IMR-90 (cell line): ENCODE measurements around the gene LGI4. TPM values are rescaled to one million over a fixed set of nuclear protein-coding genes. Genes with fewer than 3 reads are reported as not detected.

Experiments
- ATAC-seq: fragments of 200-7000 bp; cut with Tn5 transposase; 2 replicates; pipeline ENCODE4 v1.9.1; 2020; ENCODE audit warnings: low read depth, mild to moderate bottlenecking, moderate library complexity
- BruUV-seq: library from RNA; stranded (reverse); fragments of 400-500 nt; replicated peaks from 2 replicates; lab custom pipeline; 2021; lab: Mats Ljungman, UMichigan
- CTCF ChIA-PET: fragments of 300-600 bp; formaldehyde crosslinking; extraction: SDS; loops from one replicate; lab custom pipeline; 2021; ENCODE audit warnings: antibody characterized with exemption; lab: Yijun Ruan, JAX
- POLR2A ChIA-PET: fragments of 300-600 bp; sonication (Branson Sonifier 250); formaldehyde crosslinking; loops from one replicate; lab custom pipeline; 2022; ENCODE audit warnings: antibody characterized with exemption; ENCODE audit not compliant: unreplicated experiment; lab: Charles Lee
- DNase-seq: peaks from one replicate; pipeline ENCODE4 v3.0.0; 2013
- H2AFZ ChIP-seq: replicated peaks from 2 replicates; pipeline ENCODE3; 2013; ENCODE audit warnings: low read length, mild to moderate bottlenecking; ENCODE audit not compliant: poor library complexity
- H2AK5ac ChIP-seq: 2 replicates; pipeline ENCODE4 v1.6.1; 2013; ENCODE audit warnings: low read depth, low read length, inconsistent platforms
- H2AK9ac ChIP-seq: replicated peaks from 2 replicates; pipeline ENCODE3; 2013; ENCODE audit warnings: mild to moderate bottlenecking, low read depth, low read length, moderate library complexity; ENCODE audit not compliant: poor library complexity
- H2BK120ac ChIP-seq: 2 replicates; pipeline ENCODE4 v1.6.1; 2013; ENCODE audit warnings: low read depth, low read length, inconsistent platforms
- H2BK15ac ChIP-seq: 3 replicates; pipeline ENCODE4 v1.6.1; 2013; ENCODE audit warnings: low read depth, low read length, inconsistent platforms
- H2BK20ac ChIP-seq: 2 replicates; pipeline ENCODE4 v1.6.1; 2013; ENCODE audit warnings: low read depth, mild to moderate bottlenecking, inconsistent platforms, low read length, moderate library complexity
- H2BK5ac ChIP-seq: 2 replicates; pipeline ENCODE4 v1.6.1; 2013; ENCODE audit warnings: mild to moderate bottlenecking, low read depth, low read length, inconsistent platforms; ENCODE audit not compliant: poor library complexity, severe bottlenecking
- H3K14ac ChIP-seq: replicated peaks from 2 replicates; pipeline ENCODE4 v1.6.1; 2013; ENCODE audit warnings: low read depth, low read length, inconsistent platforms
- H3K18ac ChIP-seq: 2 replicates; pipeline ENCODE4 v1.6.1; 2013; ENCODE audit warnings: low read depth, low read length, control low read depth
- H3K23ac ChIP-seq: 2 replicates; pipeline ENCODE4 v1.6.1; 2013; ENCODE audit warnings: low read depth, low read length, inconsistent platforms
- H3K27ac ChIP-seq: 2 replicates; pipeline ENCODE4 v1.5.1; 2013; ENCODE audit warnings: mild to moderate bottlenecking, control low read depth, low read length; ENCODE audit not compliant: insufficient read depth
- H3K27me3 ChIP-seq: 2 replicates; pipeline ENCODE4 v1.6.1; 2013; ENCODE audit warnings: low read length; ENCODE audit not compliant: control insufficient read depth, insufficient read depth
- H3K36me3 ChIP-seq: 2 replicates; pipeline ENCODE4 v1.6.1; 2013; ENCODE audit warnings: low read length, mixed read lengths; ENCODE audit not compliant: control insufficient read depth, insufficient read depth
- H3K4ac ChIP-seq: 2 replicates; pipeline ENCODE4 v1.6.1; 2013; ENCODE audit warnings: low read depth, low read length, inconsistent platforms
- H3K4me1 ChIP-seq: 2 replicates; pipeline ENCODE4 v1.6.1; 2013; ENCODE audit warnings: low read length, mixed read lengths; ENCODE audit not compliant: control insufficient read depth, insufficient read depth
- H3K4me2 ChIP-seq: 2 replicates; pipeline ENCODE4 v1.6.1; 2013; ENCODE audit warnings: low read depth, mild to moderate bottlenecking, control low read depth, low read length, moderate library complexity
- H3K4me3 ChIP-seq: 2 replicates; pipeline ENCODE4 v1.5.1; 2013; ENCODE audit warnings: low read depth, mild to moderate bottlenecking, control low read depth, low read length, moderate library complexity; ENCODE audit not compliant: insufficient read depth
- H3K56ac ChIP-seq: 2 replicates; pipeline ENCODE4 v1.6.1; 2013; ENCODE audit warnings: low read length, inconsistent platforms; ENCODE audit not compliant: insufficient read depth; ENCODE audit errors: extremely low read depth
- H3K79me1 ChIP-seq, 2 experiments: 2 replicates each; pipeline ENCODE4 v1.6.1; 2013; ENCODE audit warnings: low read length in 2 of 2, inconsistent platforms in 1 of 2, low read depth in 1 of 2
- H3K9ac ChIP-seq: 2 replicates; pipeline ENCODE4 v1.6.1; 2013; ENCODE audit warnings: low read depth, low read length, control low read depth
- H3K9me1 ChIP-seq: 2 replicates; pipeline ENCODE4 v1.6.1; 2013; ENCODE audit warnings: low read length, inconsistent platforms; ENCODE audit not compliant: insufficient read depth
- H3K9me3 ChIP-seq: 2 replicates; pipeline ENCODE4 v1.6.1; 2013; ENCODE audit warnings: low read length; ENCODE audit not compliant: control insufficient read depth, insufficient read depth
- H4K20me1 ChIP-seq: 2 replicates; pipeline ENCODE4 v1.6.1; 2013; ENCODE audit warnings: low read length, inconsistent platforms; ENCODE audit not compliant: insufficient read depth
- H4K5ac ChIP-seq: 2 replicates; pipeline ENCODE4 v1.6.1; 2013; ENCODE audit warnings: mild to moderate bottlenecking, low read depth, low read length, control low read depth
- H4K8ac ChIP-seq, 2 experiments: 2 replicates each; pipeline ENCODE4 v1.6.1; 2013; ENCODE audit warnings: low read depth in 2 of 2, low read length in 2 of 2, control low read depth in 1 of 2, inconsistent platforms in 1 of 2
- H4K91ac ChIP-seq: 2 replicates; pipeline ENCODE4 v1.6.1; 2013; ENCODE audit warnings: low read depth, low read length, inconsistent platforms; ENCODE audit not compliant: insufficient read depth
- BHLHE40 ChIP-seq: fragments of 150-350 bp; IDR thresholded peaks from 2 replicates; pipeline ENCODE4 v1.6.1; 2016; ENCODE audit warnings: mild to moderate bottlenecking, low read depth, low read length
- CEBPB ChIP-seq: IDR thresholded peaks from 2 replicates; pipeline ENCODE4 v1.6.1; 2012; ENCODE audit warnings: low read depth, low read length, improper control_type of control experiment
- CHD1 ChIP-seq: IDR thresholded peaks from 2 replicates; pipeline ENCODE4 v1.6.1; 2012; ENCODE audit warnings: low read depth, low read length, improper control_type of control experiment
- FOS ChIP-seq: fragments of 150-350 bp; IDR thresholded peaks from 2 replicates; pipeline ENCODE4 v1.6.1; 2016; ENCODE audit warnings: low read depth, low read length
- MAFK ChIP-seq: IDR thresholded peaks from 2 replicates; pipeline ENCODE4 v1.6.1; 2012; ENCODE audit warnings: low read depth, low read length, improper control_type of control experiment
- MAZ ChIP-seq: IDR thresholded peaks from 2 replicates; pipeline ENCODE4 v1.6.1; 2012; ENCODE audit warnings: low read depth, mild to moderate bottlenecking, low read length, improper control_type of control experiment, moderate library complexity, borderline replicate concordance
- MXI1 ChIP-seq: IDR thresholded peaks from 2 replicates; pipeline ENCODE4 v1.6.1; 2012; ENCODE audit warnings: low read depth, mild to moderate bottlenecking, low read length, moderate library complexity, borderline replicate concordance
- NFE2L2 ChIP-seq: fragments of 150-350 bp; IDR thresholded peaks from 2 replicates; pipeline ENCODE4 v1.6.1; 2016; ENCODE audit warnings: low read depth, mild to moderate bottlenecking, low read length
- POLR2A ChIP-seq: IDR thresholded peaks from 2 replicates; pipeline ENCODE4 v1.6.1; 2012; ENCODE audit warnings: mild to moderate bottlenecking, low read depth, low read length
- RAD21 ChIP-seq: IDR thresholded peaks from 2 replicates; pipeline ENCODE4 v1.6.1; 2012; ENCODE audit warnings: low read length, improper control_type of control experiment
- RCOR1 ChIP-seq: IDR thresholded peaks from 2 replicates; pipeline ENCODE4 v1.6.1; 2012; ENCODE audit warnings: mild to moderate bottlenecking, low read length, improper control_type of control experiment; ENCODE audit not compliant: insufficient replicate concordance
- RFX5 ChIP-seq: IDR thresholded peaks from 2 replicates; pipeline ENCODE4 v1.8.0; 2012; ENCODE audit warnings: low read depth, mild to moderate bottlenecking, low read length, moderate library complexity
- SMC3 ChIP-seq: fragments of 150-350 bp; IDR thresholded peaks from 2 replicates; pipeline ENCODE4 v1.6.1; 2016; ENCODE audit warnings: low read depth, mild to moderate bottlenecking, antibody characterized with exemption, low read length, moderate library complexity
- WGBS, 2 experiments: methylation state at CpG; one replicate each; pipeline versions ENCODE4 v1.1.5 to v1.1.7; 2013; ENCODE audit warnings: missing lambda C conversion rate in 2 of 2; ENCODE audit not compliant: insufficient read length in 1 of 2; ENCODE audit errors: extremely low coverage in 2 of 2; 5-methylcytosine and 5-hydroxymethylcytosine counted together
- dilution Hi-C: fragments of 300-500 bp; cut with HindIII; formaldehyde crosslinking; loops from one replicate; pipeline ENCODE4 v1.14.3; 2018; ENCODE audit warnings: low sequenced_read_pairs; ENCODE audit not compliant: unreplicated experiment
- in situ Hi-C: fragments of 300-500 bp; cut with MboI; formaldehyde crosslinking; loops from 3 replicates; pipeline ENCODE4 v1.14.3; 2019; ENCODE audit warnings: low sequenced_read_pairs, inconsistent platforms, mixed read lengths
- intact Hi-C: fragments of 100-400 bp; cut with micrococcal nuclease; formaldehyde crosslinking; loops from 2 replicates; pipeline ENCODE4 v1.10.0; 2022
- polyA plus RNA-seq, 3 experiments: library from polyadenylated mRNA; depleted of rRNA; stranded (reverse); fragments of >200 nt; gene quantifications; 2 replicates each; pipeline ENCODE4 v1.2.3, GENCODE V29; 2012; ENCODE audit warnings: low replicate concordance in 1 of 3
- total RNA-seq: library from RNA; depleted of rRNA; stranded (reverse); fragments of >200 nt; gene quantifications from 2 replicates; pipeline ENCODE4 v1.2.3, GENCODE V29; 2012
- TF ChIP-seq, protein P1 (sequence below): fragments of 150-350 bp; IDR thresholded peaks from 2 replicates; pipeline ENCODE4 v1.6.1; 2016; ENCODE audit warnings: low read depth, mild to moderate bottlenecking, low read length, moderate library complexity, borderline replicate concordance
- TF ChIP-seq, protein P2 (sequence below): conservative IDR thresholded peaks from 2 replicates; pipeline ENCODE4 v1.5.1; 2012; ENCODE audit warnings: mild to moderate bottlenecking, low read depth, low read length, improper control_type of control experiment

The LGI4 gene
- total and polyA plus RNA-seq, 2 of the 4 experiments (the other 2 are of a cell fraction) = 0.10 TPM; not detected in 1

GRCh38 chr19:35176181-35176570 lies 41.3 kb upstream of the LGI4 start (continued):
- TF ChIP-seq RCOR1 = no peak
- no peak for TF ChIP-seq BHLHE40
- no peak for TF ChIP-seq NFE2L2
- TF ChIP-seq CEBPB = no peak

DNA sequence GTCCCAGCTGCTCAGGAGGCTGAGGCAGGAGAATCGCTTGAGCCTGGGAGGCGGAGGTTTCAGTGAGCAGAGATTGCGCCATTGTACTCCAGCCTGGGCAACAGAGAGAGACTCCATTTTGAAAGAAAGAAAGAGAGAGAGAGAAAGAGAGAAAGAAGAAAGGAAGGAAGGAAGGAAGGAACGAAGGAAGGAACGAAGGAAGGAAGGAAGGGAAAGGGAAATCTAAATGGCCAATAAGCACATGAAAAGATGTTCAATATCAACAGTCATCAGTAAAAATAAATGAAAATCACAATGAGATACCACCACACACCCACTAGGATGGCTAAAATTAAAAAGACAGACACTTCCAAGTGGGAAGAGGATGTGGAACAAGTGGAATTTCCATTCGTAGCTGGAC lies 39.4 kb upstream of the LGI4 start:
- Histone ChIP-seq H2BK120ac (no peak overlapping the region), H4K8ac (no peak overlapping the region), H3K14ac (no peak overlapping the region), H3K4me1 (no peaks in the 10 kb centered on the region), H2BK15ac (no peak overlapping the region), H2AK9ac (no peak overlapping the region), H2BK5ac (no peak overlapping the region), H3K4me3 (no peak overlapping the region), H3K18ac (no peak overlapping the region), H4K5ac (no peak overlapping the region), H4K91ac (no peak overlapping the region), H3K23ac (no peak overlapping the region), H3K36me3 (peaks cover 4% of the 10 kb centered on the region; the same call in 1 of the 2 replicates), H2AK5ac (no peak overlapping the region), H2BK20ac (no peak overlapping the region), H3K4me2 (no peak overlapping the region), H3K9ac (no peak overlapping the region), H3K9me1 (no peaks in the 10 kb centered on the region), H3K27ac (no peak overlapping the region), H2AFZ (no peak overlapping the region), H3K9me3 (no peaks in the 10 kb centered on the region; the same call in 1 of the 2 replicates), H3K27me3 (peaks cover 1% of the 10 kb centered on the region; the same call in 1 of the 2 replicates), H3K4ac (no peak overlapping the region), H4K20me1 (no peaks in the 10 kb centered on the region), H3K56ac (no peak overlapping the region), H3K79me1 (no peaks in the 10 kb centered on the region)
- no CpG with 5 or more reads among the region's 6 CpGs for WGBS, 2 experiments
- ChIA-PET CTCF (no interaction called here), POLR2A (no interaction called here)
- intact Hi-C loops = no loop called here
- no peak for ATAC-seq
- in situ Hi-C loops = no loop called here
- dilution Hi-C loops = no loop called here
- no peak for DNase-seq
- BruUV-seq = no TSS peak
- no peak for TF ChIP-seq RFX5
- TF ChIP-seq, protein P1, sequence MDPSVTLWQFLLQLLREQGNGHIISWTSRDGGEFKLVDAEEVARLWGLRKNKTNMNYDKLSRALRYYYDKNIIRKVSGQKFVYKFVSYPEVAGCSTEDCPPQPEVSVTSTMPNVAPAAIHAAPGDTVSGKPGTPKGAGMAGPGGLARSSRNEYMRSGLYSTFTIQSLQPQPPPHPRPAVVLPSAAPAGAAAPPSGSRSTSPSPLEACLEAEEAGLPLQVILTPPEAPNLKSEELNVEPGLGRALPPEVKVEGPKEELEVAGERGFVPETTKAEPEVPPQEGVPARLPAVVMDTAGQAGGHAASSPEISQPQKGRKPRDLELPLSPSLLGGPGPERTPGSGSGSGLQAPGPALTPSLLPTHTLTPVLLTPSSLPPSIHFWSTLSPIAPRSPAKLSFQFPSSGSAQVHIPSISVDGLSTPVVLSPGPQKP = no peak
- no peak for TF ChIP-seq MAFK
- TF ChIP-seq MAZ = no peak
- TF ChIP-seq RAD21 = no peak
- no peak for TF ChIP-seq BHLHE40
- TF ChIP-seq MXI1 = no peak
- TF ChIP-seq, protein P2, sequence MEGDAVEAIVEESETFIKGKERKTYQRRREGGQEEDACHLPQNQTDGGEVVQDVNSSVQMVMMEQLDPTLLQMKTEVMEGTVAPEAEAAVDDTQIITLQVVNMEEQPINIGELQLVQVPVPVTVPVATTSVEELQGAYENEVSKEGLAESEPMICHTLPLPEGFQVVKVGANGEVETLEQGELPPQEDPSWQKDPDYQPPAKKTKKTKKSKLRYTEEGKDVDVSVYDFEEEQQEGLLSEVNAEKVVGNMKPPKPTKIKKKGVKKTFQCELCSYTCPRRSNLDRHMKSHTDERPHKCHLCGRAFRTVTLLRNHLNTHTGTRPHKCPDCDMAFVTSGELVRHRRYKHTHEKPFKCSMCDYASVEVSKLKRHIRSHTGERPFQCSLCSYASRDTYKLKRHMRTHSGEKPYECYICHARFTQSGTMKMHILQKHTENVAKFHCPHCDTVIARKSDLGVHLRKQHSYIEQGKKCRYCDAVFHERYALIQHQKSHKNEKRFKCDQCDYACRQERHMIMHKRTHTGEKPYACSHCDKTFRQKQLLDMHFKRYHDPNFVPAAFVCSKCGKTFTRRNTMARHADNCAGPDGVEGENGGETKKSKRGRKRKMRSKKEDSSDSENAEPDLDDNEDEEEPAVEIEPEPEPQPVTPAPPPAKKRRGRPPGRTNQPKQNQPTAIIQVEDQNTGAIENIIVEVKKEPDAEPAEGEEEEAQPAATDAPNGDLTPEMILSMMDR = no peak
- no peak for TF ChIP-seq POLR2A
- no peak for TF ChIP-seq FOS
- no peak for TF ChIP-seq SMC3
- TF ChIP-seq CHD1 = no peak
- no peak for TF ChIP-seq CEBPB
- no peak for TF ChIP-seq NFE2L2
